HepG2 (cell line): Measurements from ENCODE around the gene HIPK3.

Experiments used
- HDAC1 ChIP-seq: sonication (generic); formaldehyde crosslinking; IDR thresholded peaks from 2 replicates; pipeline ENCODE4 v1.5.1; 2020; ENCODE audit warnings: mild to moderate bottlenecking, missing genetic modification reagents
- KIAA2018 ChIP-seq: sonication (generic); formaldehyde crosslinking; IDR thresholded peaks from 2 replicates; pipeline ENCODE4 v1.5.0; 2020; ENCODE audit warnings: mild to moderate bottlenecking, missing genetic modification reagents, borderline replicate concordance
- POLR2A ChIP-seq, 2 experiments: IDR thresholded peaks; 2 replicates each; pipeline ENCODE4 v1.6.1; 2011; ENCODE audit warnings: low read depth in 2 of 2, low read length in 2 of 2, mild to moderate bottlenecking in 1 of 2, moderate library complexity in 1 of 2; ENCODE audit not compliant: insufficient read depth in 1 of 2
- TCF12 ChIP-seq, 2 experiments: fragments of 450-650 bp in 1 of 2; sonication (generic) in 1 of 2; formaldehyde crosslinking in 1 of 2; IDR thresholded peaks; 2 replicates each; pipeline versions ENCODE4 v1.6.1 to v1.8.0; 2017 to 2022; ENCODE audit warnings: antibody characterized with exemption in 1 of 2, mild to moderate bottlenecking in 1 of 2, missing genetic modification reagents in 1 of 2, moderate library complexity in 1 of 2
- ZSCAN21 ChIP-seq: sonication (generic); formaldehyde crosslinking; IDR thresholded peaks from 2 replicates; pipeline ENCODE4 v1.8.0; 2022; ENCODE audit warnings: mild to moderate bottlenecking, missing genetic modification reagents, moderate library complexity, borderline replicate concordance
- TF ChIP-seq, protein P1 (sequence below): sonication (generic); formaldehyde crosslinking; IDR thresholded peaks from 2 replicates; pipeline ENCODE4 v1.4.0; 2020; ENCODE audit warnings: missing genetic modification reagents

DNA sequence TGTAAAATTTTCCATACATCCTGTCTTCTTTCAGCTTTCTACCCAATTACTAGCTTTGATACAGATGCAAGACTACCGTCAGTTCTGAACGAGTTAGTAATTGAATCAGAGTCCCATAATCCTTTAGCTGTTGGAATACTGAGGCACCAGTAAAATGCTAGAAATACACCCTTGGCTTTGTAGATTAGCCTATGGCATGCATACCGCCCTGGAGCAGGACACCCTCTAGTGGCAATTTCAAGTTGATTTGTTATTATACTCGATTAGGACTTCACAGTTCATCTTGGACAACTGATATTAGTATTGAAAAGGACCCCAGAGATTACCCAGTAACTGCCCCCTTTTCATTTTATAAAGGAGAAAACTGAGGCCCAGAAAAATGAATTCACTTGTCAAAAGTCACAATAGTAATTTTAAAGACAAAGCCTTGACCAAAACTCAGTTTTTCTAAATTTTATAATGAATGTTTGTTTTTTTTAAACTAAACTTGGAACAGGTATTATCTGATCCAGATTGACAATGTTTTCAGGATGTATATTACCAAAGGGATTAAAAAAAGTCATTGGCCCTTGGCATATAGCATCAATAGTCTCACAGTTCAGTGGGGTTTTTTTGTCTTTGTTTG is 72.6 kb downstream of the HIPK3 start:
- TF ChIP-seq HDAC1 (no peak), ZSCAN21 (no peak), POLR2A (IDR thresholded peaks at IDR 0.05; ENCODE audit: insufficient read depth in 1 of 2, low read depth in 2 of 2, low read length in 2 of 2) (no peak), TCF12 (IDR thresholded peaks at IDR 0.05) (no peak), TCF12 (CRISPR knock-in tag; IDR thresholded peaks at IDR 0.05) (no peak), KIAA2018 (CRISPR knock-in tag) (no peak)
- TF ChIP-seq, protein P1, sequence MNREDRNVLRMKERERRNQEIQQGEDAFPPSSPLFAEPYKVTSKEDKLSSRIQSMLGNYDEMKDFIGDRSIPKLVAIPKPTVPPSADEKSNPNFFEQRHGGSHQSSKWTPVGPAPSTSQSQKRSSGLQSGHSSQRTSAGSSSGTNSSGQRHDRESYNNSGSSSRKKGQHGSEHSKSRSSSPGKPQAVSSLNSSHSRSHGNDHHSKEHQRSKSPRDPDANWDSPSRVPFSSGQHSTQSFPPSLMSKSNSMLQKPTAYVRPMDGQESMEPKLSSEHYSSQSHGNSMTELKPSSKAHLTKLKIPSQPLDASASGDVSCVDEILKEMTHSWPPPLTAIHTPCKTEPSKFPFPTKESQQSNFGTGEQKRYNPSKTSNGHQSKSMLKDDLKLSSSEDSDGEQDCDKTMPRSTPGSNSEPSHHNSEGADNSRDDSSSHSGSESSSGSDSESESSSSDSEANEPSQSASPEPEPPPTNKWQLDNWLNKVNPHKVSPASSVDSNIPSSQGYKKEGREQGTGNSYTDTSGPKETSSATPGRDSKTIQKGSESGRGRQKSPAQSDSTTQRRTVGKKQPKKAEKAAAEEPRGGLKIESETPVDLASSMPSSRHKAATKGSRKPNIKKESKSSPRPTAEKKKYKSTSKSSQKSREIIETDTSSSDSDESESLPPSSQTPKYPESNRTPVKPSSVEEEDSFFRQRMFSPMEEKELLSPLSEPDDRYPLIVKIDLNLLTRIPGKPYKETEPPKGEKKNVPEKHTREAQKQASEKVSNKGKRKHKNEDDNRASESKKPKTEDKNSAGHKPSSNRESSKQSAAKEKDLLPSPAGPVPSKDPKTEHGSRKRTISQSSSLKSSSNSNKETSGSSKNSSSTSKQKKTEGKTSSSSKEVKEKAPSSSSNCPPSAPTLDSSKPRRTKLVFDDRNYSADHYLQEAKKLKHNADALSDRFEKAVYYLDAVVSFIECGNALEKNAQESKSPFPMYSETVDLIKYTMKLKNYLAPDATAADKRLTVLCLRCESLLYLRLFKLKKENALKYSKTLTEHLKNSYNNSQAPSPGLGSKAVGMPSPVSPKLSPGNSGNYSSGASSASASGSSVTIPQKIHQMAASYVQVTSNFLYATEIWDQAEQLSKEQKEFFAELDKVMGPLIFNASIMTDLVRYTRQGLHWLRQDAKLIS, result no peak
